Fibroblast of gingiva (primary cell): ENCODE data around the gene CYP21A2.
"Not testable (repeated sequence)": the region's sequence is repeated elsewhere in the genome, so short reads cannot be mapped to it uniquely, and the experiment has no call there.

Experiments
- DNase-seq: peaks from one replicate; pipeline ENCODE4 v3.0.0-alpha.2; 2011; ENCODE audit warnings: low read depth

The CYP21A2 gene

GRCh38 chr6:32055756-32056155 is 17.5 kb downstream of the CYP21A2 start:
- DNase-seq, result not testable (repeated sequence)

GRCh38 chr6:32056254-32056653 is 18.0 kb downstream of the CYP21A2 start:
- no peak for DNase-seq

- DNase-seq, result no peak
Observed at GRCh38 chr6:32057966-32058365, 19.8 kb downstream of the CYP21A2 start.

GRCh38 chr6:32058511-32058963 is 20.3 kb downstream of the CYP21A2 start:
- peak; percentile 26 for DNase-seq

- no peak for DNase-seq
Observed at GRCh38 chr6:32060966-32061655, 22.9 kb downstream of the CYP21A2 start.

GRCh38 chr6:32064706-32065105 is 26.5 kb downstream of the CYP21A2 start:
- no peak for DNase-seq

- DNase-seq, result not testable (repeated sequence)
Observed at GRCh38 chr6:32067521-32067920, 29.3 kb downstream of the CYP21A2 start.

- DNase-seq, result not testable (repeated sequence)
Observed at GRCh38 chr6:32068315-32068714, 30.1 kb downstream of the CYP21A2 start.

- no peak for DNase-seq
Observed at GRCh38 chr6:32068867-32069266, 30.7 kb downstream of the CYP21A2 start.

GRCh38 chr6:32069460-32069859 is 31.2 kb downstream of the CYP21A2 start:
- DNase-seq, result no peak

GRCh38 chr6:32069878-32070515 is 31.8 kb downstream of the CYP21A2 start:
- DNase-seq, result no peak

GRCh38 chr6:32070814-32071543 is 32.8 kb downstream of the CYP21A2 start:
- DNase-seq, result no peak

- no peak for DNase-seq
Observed at GRCh38 chr6:32073101-32073500, 34.9 kb downstream of the CYP21A2 start.

- DNase-seq, result no peak
Observed at GRCh38 chr6:32073613-32074012, 35.4 kb downstream of the CYP21A2 start.

GRCh38 chr6:32074996-32075532 is 36.8 kb downstream of the CYP21A2 start:
- no peak for DNase-seq

GRCh38 chr6:32075781-32076180 is 37.6 kb downstream of the CYP21A2 start:
- DNase-seq, result no peak

GRCh38 chr6:32076321-32076809 is 38.1 kb downstream of the CYP21A2 start:
- peak; percentile 30 for DNase-seq

- no peak for DNase-seq
Observed at GRCh38 chr6:32079566-32080290, 41.5 kb downstream of the CYP21A2 start.

- peak; percentile 85 for DNase-seq
Observed at GRCh38 chr6:32081168-32081990, 43.2 kb downstream of the CYP21A2 start.

GRCh38 chr6:32082478-32082877 is 44.3 kb downstream of the CYP21A2 start:
- no peak for DNase-seq

- peak; percentile 90 for DNase-seq
Observed at GRCh38 chr6:32082935-32083334, 44.7 kb downstream of the CYP21A2 start.
